ENCODE results near the gene MRGPRD. TPM values are rescaled to one million over a fixed set of nuclear protein-coding genes. Genes with fewer than 3 reads are reported as not detected.

MRGPRD gene
- total and polyA plus RNA-seq, 2 of the 13 experiments (the other 11 are each of a cell fraction or from before 2014, with no cell fraction given) = not detected

DNA sequence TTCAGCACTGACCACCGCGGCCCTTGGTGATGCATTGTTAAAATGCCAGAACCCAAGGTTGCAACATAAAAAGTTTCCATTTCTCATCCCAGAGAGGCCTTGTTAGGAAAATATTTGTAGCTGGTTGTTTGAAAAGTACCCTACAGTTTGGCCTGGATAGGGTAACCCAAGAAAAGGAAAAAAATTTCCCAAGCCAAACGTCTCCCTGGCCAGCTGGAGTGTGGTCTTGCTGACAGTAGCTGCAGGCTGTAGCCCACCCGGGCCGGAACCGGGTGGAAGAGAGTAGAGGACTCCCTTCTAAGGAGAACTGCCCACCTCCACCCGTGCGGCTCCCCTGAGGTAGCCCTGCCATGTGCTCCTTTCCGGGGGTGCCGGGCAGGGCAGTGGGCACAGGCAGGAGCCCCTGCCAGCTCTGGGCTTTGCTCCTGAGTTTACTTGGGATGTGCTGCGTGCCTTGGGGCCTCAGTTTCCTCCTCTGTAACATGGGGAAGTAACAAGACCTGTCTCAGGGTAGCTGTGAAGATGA lies 38.6 kb downstream of the MRGPRD start:
- Histone ChIP-seq H3K27ac (ENCODE audit: extremely low read length, insufficient read depth, low read length) (no peak overlapping the region), H4K20me1 (ENCODE audit: insufficient read depth, low read length) (no peaks in the 10 kb centered on the region), H3K9ac (ENCODE audit: insufficient read depth, low read depth, low read length) (no peak overlapping the region), H3K4me1 (ENCODE audit: insufficient read depth, low read length) (no peaks in the 10 kb centered on the region), H3K27me3 (ENCODE audit: control insufficient read depth in 1 of 2, insufficient read depth in 2 of 2, low read length in 2 of 2) (no peaks in the 10 kb centered on the region), H2AFZ (ENCODE audit: low read length) (no peak overlapping the region), H3K4me3 (replicated peaks in 1 of 3; ENCODE audit: insufficient read depth in 1 of 3, low read depth in 2 of 3, low read length in 3 of 3) (no peak overlapping the region), H3K79me2 (ENCODE audit: insufficient read depth, low read length) (no peaks in the 10 kb centered on the region), H3K36me3 (replicated peaks in 1 of 2; ENCODE audit: control insufficient read depth in 1 of 2, insufficient read depth in 2 of 2, low read length in 2 of 2) (peaks cover 8 to 11% of the 10 kb centered on the region in 2 experiments; a peak in 4 of 5 replicates), H3K4me2 (ENCODE audit: low read depth, low read length) (no peak overlapping the region), H3K9me3 (ENCODE audit: low read length) (no peaks in the 10 kb centered on the region)
- in situ Hi-C loops (cut with HindIII; ENCODE audit: extremely low pct_ligation_motif_present, low pct_unique_long_range_greater_than_20kb) (no loop called here), intact Hi-C loops (cut with micrococcal nuclease; ENCODE audit: unreplicated experiment) (no loop called here)
- POLR2A ChIA-PET = interaction anchor here (0.6 kb wide), 1 partner anchor 23 kb away, joined by 3 read pairs; no protein-coding TSS in a partner anchor
- TF ChIP-seq AGO2 (optimal IDR thresholded peaks at IDR 0.05; ENCODE audit: low read depth, low read length) = peak; percentile 28
- TF ChIP-seq, protein P1, sequence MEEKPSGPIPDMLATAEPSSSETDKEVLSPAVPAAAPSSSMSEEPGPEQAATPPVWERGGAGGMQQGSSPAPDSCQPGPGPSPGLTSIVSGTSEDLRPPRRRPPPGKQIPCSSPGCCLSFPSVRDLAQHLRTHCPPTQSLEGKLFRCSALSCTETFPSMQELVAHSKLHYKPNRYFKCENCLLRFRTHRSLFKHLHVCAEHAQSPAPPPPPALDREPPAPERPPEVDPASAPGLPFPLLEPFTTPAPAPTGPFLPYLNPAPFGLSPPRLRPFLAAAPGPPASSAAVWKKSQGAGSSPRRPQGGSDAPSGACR (CRISPR knock-in tag; IDR thresholded peaks at IDR 0.05) = no peak
- 89% methylated on average over 8 of the region's 11 CpGs for WGBS (ENCODE audit: low lambda C conversion rate)
- no TSS peak for BruUV-seq (replicated peaks)
- FAIRE-seq (no peak), ATAC-seq (no peak), DNase-seq (ENCODE audit: low spot score) (no peak)
- CTCF ChIA-PET (ENCODE audit: low intra/inter-chr PET ratio, low total read pairs) = no interaction called here

DNA sequence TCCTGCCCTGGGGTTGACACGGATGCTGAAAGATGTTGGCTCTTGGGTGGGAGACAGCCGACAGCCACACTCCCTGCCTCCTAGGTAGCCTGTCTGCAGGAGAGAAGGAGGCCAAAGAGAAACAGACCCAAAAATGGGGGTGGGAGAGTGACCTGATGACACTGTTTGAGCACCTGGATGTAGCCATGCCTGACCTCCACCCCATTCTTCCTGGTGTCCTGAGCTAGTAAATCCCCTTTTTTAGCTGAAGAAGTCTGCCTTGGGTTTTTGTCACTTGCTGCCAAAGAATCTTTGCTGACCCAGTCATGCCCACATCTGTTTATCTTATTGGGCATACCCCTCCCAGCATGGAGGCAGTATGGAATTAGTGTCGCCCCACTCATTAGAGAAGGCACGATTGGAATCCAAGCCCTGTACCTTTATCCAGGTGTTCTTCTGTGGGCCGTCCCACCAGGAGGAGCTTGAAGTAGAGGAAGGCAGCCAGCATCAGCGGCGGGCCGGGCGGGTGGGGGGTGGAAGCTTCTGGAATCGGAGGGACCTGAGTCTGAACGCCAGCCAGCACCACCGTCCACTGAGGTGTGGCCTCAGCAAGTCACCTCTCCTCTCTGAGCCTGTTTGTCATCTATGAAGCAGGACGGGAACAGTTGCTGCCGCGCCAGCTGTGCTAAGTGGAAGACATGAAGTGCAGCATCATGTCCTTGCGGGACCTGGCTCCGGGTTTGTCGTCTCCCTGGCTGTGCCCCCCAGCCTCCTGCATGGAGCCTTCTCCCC lies 39.3 kb downstream of the MRGPRD start:
- H3K79me2 ChIP-seq (ENCODE audit: insufficient read depth, low read length) = no peaks in the 10 kb centered on the region
- H3K4me3 ChIP-seq (replicated peaks in 1 of 3; ENCODE audit: insufficient read depth in 1 of 3, low read depth in 2 of 3, low read length in 3 of 3) = no peak overlapping the region
- DNase-seq (ENCODE audit: low spot score) = no peak
- ChIA-PET POLR2A (interaction anchor here (0.6 kb wide), 1 partner anchor 24 kb away, joined by 3 read pairs; no protein-coding TSS in a partner anchor), CTCF (ENCODE audit: low intra/inter-chr PET ratio, low total read pairs) (no interaction called here)
- no peaks in the 10 kb centered on the region for H3K27me3 ChIP-seq (ENCODE audit: control insufficient read depth in 1 of 2, insufficient read depth in 2 of 2, low read length in 2 of 2)
- no peaks in the 10 kb centered on the region for H3K9me3 ChIP-seq (ENCODE audit: low read length)
- H2AFZ ChIP-seq (ENCODE audit: low read length) = no peak overlapping the region
- TF ChIP-seq CENPX (CRISPR knock-in tag; IDR thresholded peaks at IDR 0.05) = no peak
- TF ChIP-seq ZNF329 (CRISPR knock-in tag; IDR thresholded peaks at IDR 0.05; ENCODE audit: low read depth) = peak; percentile 97
- ATAC-seq = no peak
- no peak overlapping the region for H3K4me2 ChIP-seq (ENCODE audit: low read depth, low read length)
- no peaks in the 10 kb centered on the region for H3K4me1 ChIP-seq (ENCODE audit: insufficient read depth, low read length)
- BruUV-seq (replicated peaks) = no TSS peak
- H3K36me3 ChIP-seq (replicated peaks in 1 of 2; ENCODE audit: control insufficient read depth in 1 of 2, insufficient read depth in 2 of 2, low read length in 2 of 2) = peaks cover 12 to 16% of the 10 kb centered on the region in 2 experiments; a peak in 4 of 5 replicates
- no peak for FAIRE-seq
- no peak overlapping the region for H3K27ac ChIP-seq (ENCODE audit: extremely low read length, insufficient read depth, low read length)
- 86% methylated on average over 8 of the region's 18 CpGs for WGBS (ENCODE audit: low lambda C conversion rate)
- intact Hi-C loops (cut with micrococcal nuclease; ENCODE audit: unreplicated experiment) (no loop called here), in situ Hi-C loops (cut with HindIII; ENCODE audit: extremely low pct_ligation_motif_present, low pct_unique_long_range_greater_than_20kb) (no loop called here)
- no peak overlapping the region for H3K9ac ChIP-seq (ENCODE audit: insufficient read depth, low read depth, low read length)
- no peaks in the 10 kb centered on the region for H4K20me1 ChIP-seq (ENCODE audit: insufficient read depth, low read length)

All from HepG2 (cell line).